Kidney epithelial cell (primary cell): Measurements from ENCODE around the gene HLA-E. TPM values are rescaled to one million over a fixed set of nuclear protein-coding genes. Genes with fewer than 3 reads are reported as not detected.
"Not testable (repeated sequence)": the region's sequence is repeated elsewhere in the genome, so short reads cannot be mapped to it uniquely, and the experiment has no call there.

Experiments used
- DNase-seq: peaks from one replicate; pipeline ENCODE4 v3.0.0-alpha.2; 2010; ENCODE audit warnings: low read depth
- H3K27me3 ChIP-seq: 2 replicates; pipeline ENCODE4 v1.6.0; 2011; ENCODE audit warnings: low read length; ENCODE audit not compliant: control insufficient read depth, insufficient read depth
- H3K36me3 ChIP-seq: 2 replicates; pipeline ENCODE4 v1.5.1; 2011; ENCODE audit warnings: low read length; ENCODE audit not compliant: control insufficient read depth, insufficient read depth
- H3K4me3 ChIP-seq: 2 replicates; pipeline ENCODE4 v1.5.1; 2011; ENCODE audit warnings: low read depth, mild to moderate bottlenecking, control low read depth, low read length
- CTCF ChIP-seq: IDR thresholded peaks from 2 replicates; pipeline ENCODE4 v1.5.1; 2011; ENCODE audit warnings: mild to moderate bottlenecking, moderate library complexity, low read length, control low read depth, inconsistent platforms; ENCODE audit not compliant: insufficient read depth, poor library complexity, severe bottlenecking
- total RNA-seq: library from RNA; depleted of rRNA; stranded (reverse); fragments of >200 nt; gene quantifications from 2 replicates; pipeline ENCODE4 v1.2.3, GENCODE V29; 2015

HLA-E gene
- total RNA-seq, 1 donor from 2014 or later: 109 TPM

- no peak for TF ChIP-seq CTCF
- no peak for DNase-seq
- no peaks in the 10 kb centered on the region for H3K36me3 ChIP-seq
- H3K27me3 ChIP-seq: peaks cover 71% of the 10 kb centered on the region
- no peak overlapping the region for H3K4me3 ChIP-seq
These were observed 23.6 kb upstream of the HLA-E start for GRCh38 chr6:30465595-30466306.

GRCh38 chr6:30470968-30471367 is 18.3 kb upstream of the HLA-E start:
- no peak for TF ChIP-seq CTCF
- no peak for DNase-seq
- peaks cover 27% of the 10 kb centered on the region for H3K27me3 ChIP-seq
- H3K36me3 ChIP-seq: no peaks in the 10 kb centered on the region
- no peak overlapping the region for H3K4me3 ChIP-seq

GRCh38 chr6:30475116-30475515 is 14.2 kb upstream of the HLA-E start:
- not testable (repeated sequence) for H3K4me3 ChIP-seq, H3K36me3 ChIP-seq, H3K27me3 ChIP-seq, DNase-seq

GRCh38 chr6:30480536-30481156 is 8.7 kb upstream of the HLA-E start:
- Histone ChIP-seq H3K36me3 (no peaks in the 10 kb centered on the region), H3K27me3 (peaks cover 26% of the 10 kb centered on the region), H3K4me3 (no peak overlapping the region)
- no peak for DNase-seq
- TF ChIP-seq CTCF: no peak

GRCh38 chr6:30481211-30481964 is 7.9 kb upstream of the HLA-E start:
- no peak for DNase-seq
- Histone ChIP-seq H3K36me3 (no peaks in the 10 kb centered on the region), H3K27me3 (peaks cover 26% of the 10 kb centered on the region), H3K4me3 (no peak overlapping the region)
- TF ChIP-seq CTCF: no peak

GRCh38 chr6:30481965-30482644 is 7.2 kb upstream of the HLA-E start:
- not testable (repeated sequence) for H3K36me3 ChIP-seq, DNase-seq, H3K4me3 ChIP-seq
- peaks cover 26% of the 10 kb centered on the region for H3K27me3 ChIP-seq
- peak; percentile 92 for TF ChIP-seq CTCF
